SIG-M5 (cell line): Measurements from ENCODE around the gene MORF4L2.
A peak's percentile ranks its signal among the peaks of the same experiment; 100 is the strongest.

Source experiments
- DNase-seq: peaks from one replicate; lab custom pipeline; 2025; lab: John Stamatoyannopoulos, UW

Gene MORF4L2

GRCh38 chrX:103631145-103631544, 55.4 kb downstream of the MORF4L2 start:
- DNase-seq: no peak

- DNase-seq: no peak
Observed at GRCh38 chrX:103630171-103630511, 56.4 kb downstream of the MORF4L2 start.

GRCh38 chrX:103629318-103630170, 57.0 kb downstream of the MORF4L2 start:
- no peak for DNase-seq

DNA sequence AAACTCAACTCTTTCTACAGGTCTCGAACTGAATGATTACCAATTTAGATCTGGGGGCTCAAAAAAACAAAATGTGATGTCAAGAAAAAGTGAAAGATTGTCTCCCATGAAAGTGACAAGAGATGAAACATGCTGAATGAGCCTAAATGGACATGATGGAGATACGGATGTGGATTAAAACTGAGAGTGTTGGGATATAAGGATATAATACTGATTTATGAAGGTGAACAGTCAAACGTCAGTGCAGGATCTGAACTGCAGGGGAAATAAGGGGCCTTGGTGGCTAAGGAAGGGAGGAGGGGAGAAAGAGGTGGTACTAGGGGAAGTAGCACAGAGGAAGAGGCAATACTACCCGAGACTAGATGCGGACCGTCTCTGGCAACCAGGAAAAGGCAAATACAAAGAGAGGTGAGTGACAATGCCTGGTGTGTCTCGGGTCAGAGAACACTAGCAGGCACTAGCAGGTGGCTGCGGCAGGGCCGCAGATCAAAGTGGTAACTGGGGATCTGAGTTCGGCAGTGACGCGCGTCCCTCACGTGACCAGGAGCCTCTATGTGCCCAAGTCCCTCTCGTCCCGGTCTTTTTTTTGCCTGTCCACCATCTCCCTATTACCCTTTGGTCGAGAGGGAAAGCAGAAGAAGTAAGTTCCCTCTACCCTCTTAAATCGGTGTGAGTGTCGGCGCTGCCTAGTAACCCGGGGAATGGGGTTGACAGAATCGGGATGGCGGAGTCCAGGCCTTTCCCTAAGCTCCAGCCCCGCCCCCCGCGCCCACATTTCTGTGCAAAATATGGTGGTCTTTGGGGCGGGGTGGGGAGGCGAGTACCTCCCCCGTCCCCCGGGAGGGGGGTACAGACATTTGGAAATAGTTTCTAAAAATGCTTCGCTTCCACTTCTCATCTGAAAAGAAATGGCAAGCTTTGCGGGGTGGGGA, 57.8 kb downstream of the MORF4L2 start, which contains the start of gene TCEAL1:
TSS of gene TCEAL1 (plus strand) at position 590 of the 932 bp plus-strand sequence. CDS start 942 bp downstream, outside the sequence.
- no peak for DNase-seq

DNA sequence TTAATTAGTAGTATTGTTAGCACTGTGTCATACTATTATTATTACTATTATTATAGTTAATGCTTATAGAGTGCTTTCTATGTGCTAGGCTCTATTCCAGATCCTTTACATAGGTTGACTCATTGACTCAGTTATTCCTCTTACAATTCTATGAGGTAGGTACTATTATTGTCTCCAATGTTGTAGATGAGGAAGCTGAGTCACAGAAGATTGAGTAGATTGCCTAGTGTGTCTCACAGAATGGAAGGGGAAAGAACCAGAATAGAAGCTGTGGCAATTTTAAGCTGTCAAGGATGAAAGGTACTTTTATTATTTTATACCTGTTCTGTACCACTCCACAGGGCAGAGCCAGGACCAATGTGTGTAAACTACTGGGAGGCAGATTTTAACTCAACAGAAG, 59.6 kb downstream of the MORF4L2 start:
- peak; percentile 0 for DNase-seq
